Anterior cingulate cortex (tissue), 58 donors: ENCODE results near the gene HDAC9.

Source experiments
- DNase-seq, 58 donors: peaks; one replicate each; lab custom pipeline; 2025; lab: John Stamatoyannopoulos, UW

HDAC9 gene

DNA sequence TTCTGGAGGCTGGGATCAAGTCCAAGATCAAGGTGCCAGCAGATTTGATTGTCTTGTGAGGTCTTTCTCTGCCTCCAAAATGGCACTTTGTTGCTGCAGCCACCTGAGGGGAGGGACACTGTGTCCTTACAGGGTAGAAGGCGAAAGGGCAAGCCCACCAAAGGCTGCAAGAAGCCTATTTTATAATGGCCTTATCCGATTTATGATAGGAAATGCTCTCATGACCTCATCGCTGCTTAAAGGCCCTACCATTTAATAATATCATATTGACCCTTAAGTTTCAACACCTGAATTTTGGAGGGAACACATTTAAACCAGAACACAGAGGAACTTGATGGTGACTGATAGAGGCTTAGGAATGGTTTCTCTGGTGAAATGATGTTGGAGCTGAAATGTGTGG, 325.4 kb downstream of the HDAC9 start:
- DNase-seq = no peak

DNA sequence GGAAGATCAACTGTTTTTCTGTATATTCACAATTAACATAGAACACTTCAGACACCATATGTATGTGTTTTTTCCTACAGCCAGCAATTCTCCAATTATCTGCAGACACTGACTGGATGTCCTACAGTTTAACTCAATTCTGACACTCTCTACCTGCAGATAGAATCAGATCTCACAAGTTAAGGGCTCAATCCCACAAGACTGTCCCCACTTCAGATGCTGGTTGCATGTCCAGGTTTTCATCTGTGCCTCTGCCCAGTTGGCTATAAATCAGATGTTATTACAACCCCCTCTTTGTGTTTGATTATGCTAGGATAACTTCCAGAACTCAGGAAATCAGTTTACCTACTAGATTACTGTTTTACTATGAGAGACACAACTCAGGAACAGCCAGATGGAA, 326.0 kb downstream of the HDAC9 start:
- no peak for DNase-seq

DNA sequence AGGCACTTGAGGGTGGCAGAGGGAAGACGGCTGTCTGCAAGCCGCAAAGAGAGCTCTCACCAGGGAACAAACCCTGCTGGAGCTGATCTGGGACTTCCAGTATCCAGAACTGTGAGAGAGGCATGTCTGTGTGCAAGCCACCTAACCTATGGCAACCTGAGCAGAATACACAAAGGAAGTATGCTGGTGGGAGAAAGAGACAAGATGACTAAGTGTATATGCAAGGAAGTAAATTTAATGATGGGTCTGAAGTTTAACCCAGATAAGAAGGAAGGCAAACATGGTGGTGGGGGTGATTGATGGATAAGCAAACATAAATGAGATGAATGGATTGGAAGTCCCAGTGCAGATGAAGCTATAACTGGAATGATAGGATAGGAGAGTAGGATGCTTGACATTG, 328.6 kb downstream of the HDAC9 start:
- DNase-seq = no peak

DNA sequence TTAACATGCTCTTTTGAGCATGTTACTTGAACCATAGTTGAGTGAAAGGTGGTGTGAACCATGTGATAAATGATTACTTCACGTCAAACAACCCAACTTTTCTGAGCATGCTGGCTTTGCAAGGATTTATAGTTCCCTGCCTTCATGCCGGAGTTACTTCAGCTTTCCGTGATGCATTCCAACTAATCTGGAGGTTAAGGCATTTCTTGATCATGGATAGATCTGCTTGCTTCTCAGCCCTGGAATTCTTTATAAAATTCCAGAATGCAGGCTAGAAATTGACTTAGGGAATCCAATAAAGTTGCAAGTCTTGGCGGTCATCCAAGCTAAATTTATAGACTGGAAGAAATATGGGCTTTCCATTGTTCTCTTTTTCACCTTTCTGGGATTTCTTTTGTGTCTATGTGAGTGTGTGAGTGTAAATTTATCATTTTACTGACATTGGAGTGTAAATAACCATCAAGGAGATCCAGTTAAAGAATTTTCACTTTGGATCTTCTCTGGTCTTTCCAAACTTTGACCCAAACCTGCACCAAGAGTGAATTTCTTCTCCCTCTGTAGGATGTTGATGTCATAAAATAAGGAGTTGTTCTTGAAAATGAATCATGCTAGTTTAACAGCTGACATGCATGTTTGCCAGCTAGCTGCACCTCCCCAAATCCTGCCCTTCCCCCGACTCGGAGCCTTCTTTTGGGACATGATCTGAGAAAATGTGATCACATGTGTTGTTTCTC, 332.9 kb downstream of the HDAC9 start:
- no peak for DNase-seq

DNA sequence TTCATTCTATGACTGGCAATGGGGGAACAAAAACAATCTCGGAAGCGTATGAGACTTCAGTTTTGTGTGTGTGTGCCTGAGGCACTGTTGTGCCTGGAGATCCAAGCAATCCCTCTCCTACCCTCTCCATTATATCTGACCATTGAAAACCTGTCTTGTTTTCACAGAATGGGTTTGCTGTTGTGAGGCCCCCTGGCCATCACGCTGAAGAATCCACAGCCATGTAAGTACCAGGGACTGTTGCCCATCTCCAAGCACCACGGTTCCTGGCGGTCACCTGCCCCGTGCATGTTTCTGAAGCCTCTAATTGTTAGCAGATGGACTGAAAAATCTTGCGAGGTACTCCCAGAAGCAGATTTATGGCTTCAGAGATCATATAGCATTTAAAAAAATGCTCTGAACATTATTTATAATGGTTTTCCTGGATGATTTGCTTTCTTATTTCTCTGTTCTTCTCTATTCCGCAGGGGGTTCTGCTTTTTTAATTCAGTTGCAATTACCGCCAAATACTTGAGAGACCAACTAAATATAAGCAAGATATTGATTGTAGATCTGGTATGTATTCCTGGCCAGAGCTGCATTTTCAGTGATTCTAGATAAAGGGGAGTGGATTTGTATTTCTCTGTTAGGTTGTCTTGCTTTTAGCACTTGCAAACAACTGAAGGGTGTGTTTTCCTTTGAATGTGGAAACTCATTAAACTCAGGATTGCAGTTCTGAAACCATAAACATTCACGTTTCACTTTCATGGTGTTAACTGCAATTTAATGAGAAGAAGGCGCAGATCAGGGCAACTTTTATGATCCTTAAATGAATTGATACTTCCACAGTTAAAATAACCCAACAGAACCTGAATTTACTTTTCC, 333.7 kb downstream of the HDAC9 start:
- no peak for DNase-seq

DNA sequence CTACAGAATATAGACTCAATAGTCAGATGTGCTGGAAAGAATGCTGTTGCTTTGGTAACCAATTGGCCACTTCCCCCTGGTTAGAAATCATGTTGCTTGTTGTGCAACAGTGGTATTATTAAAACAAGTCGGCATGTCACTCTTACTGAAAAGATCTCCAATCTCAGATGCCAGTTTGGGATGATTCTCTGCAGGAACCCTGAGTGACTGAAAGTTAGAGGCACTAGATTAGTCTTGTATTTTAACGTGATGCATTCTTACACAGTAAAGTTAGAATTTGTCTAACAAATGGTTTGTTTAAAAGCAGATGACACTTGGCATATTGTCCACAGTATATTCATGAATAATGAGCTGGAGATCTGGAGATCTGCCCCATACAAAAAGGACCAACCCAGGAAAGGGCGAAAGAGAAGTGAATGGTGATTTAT, 334.3 kb downstream of the HDAC9 start:
- no peak for DNase-seq

DNA sequence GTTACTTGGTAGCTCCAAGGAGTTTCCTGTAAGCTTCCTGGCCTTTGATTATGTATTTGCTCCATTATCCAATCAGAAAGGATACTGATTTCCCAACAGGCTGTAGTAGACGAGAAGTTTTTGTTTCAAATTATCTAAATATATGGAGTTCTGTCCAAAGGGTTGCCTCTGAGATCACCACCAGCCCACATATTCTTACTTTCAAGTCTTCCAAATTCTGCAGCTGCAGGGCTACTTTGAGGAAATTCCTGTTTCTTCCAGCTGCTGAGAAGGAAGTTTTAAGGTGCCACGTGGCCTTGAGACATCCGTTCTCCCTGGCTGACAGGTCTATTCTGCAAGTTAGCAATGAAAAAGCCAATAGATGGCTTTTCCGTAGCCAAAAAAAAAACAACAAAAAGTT, 335.9 kb downstream of the HDAC9 start:
- DNase-seq = no peak

DNA sequence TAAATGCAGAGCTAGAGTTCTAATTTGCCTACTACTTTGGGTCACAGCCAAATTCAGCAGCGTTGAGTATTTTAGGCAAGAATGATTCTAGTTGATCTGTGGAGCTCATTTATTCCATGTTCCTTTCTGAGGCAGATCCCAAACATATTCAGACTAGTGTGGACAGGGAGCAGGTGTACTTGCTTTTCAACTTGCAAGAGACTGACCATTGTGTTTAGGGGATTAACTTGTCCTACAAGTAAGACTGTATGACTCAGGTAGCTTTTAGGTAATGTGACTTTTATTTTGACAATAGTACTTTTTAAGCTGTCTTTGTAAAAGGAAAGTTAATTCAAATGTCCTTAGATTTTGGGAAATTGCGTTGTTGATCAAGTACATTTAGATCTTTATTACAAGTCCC, 336.4 kb downstream of the HDAC9 start:
- DNase-seq = no peak

DNA sequence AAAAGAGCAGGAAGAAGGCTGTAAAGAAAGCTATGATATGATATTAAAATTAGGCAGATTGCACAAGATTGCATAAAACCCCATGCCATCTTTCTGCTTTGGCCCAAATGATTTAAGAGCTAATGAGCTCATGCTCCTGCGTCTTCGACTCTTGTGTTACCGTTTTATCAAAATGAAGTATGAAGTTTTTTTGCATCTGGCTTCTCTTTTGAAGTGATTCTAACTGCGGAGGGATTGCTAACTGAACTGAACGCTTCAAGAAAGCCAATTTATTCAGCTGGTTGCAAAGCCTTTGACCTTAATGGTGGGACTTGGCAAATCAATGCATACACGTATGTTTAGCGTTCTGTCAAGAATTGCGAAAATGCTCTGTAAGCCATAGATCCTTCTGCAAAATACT, 339.0 kb downstream of the HDAC9 start:
- no peak for DNase-seq

DNA sequence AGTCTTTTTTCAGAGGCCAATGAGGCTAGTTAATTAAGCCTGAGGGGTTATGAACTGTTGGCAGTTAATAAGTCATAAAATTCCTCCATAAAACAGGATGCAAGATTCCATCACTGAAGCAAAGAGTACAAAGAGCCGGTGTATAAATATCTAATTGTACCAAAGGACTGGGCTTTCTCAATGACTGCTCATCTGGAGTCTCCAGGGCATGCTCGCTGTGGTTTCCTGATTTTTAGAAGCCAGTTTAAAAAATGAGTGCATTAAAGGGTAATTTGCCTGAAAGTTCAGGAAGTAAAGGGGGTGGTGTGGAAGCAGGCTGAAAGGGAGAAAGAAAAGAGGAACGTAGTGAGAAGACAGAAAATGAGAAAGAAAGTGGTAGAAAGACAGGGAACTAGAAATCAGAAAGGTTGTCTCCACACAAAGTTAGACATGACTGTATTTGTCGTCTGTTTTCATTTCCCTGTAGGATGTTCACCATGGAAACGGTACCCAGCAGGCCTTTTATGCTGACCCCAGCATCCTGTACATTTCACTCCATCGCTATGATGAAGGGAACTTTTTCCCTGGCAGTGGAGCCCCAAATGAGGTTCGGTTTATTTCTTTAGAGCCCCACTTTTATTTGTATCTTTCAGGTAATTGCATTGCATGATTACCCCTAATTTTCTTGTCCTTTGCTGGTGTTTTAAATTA, 339.6 kb downstream of the HDAC9 start:
- DNase-seq = no peak

DNA sequence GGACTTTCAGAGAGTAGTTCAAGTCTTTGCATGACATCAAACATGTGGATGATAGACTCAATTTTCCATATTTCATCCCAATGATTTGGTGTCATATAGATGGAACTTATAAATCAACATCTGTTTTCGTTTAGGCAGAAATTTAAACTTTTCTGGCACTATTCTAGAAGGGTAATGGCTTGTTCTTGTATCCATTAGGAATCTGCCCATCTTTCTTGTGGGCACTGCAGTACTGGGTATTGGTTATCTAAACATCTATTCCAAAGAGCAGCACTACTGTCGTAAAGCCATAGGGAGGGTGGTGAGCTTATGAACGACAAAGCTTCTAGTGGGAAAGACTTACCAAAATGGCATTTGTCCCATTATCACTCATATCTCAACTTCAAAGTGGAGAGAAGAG, 348.4 kb downstream of the HDAC9 start:
- no peak for DNase-seq

DNA sequence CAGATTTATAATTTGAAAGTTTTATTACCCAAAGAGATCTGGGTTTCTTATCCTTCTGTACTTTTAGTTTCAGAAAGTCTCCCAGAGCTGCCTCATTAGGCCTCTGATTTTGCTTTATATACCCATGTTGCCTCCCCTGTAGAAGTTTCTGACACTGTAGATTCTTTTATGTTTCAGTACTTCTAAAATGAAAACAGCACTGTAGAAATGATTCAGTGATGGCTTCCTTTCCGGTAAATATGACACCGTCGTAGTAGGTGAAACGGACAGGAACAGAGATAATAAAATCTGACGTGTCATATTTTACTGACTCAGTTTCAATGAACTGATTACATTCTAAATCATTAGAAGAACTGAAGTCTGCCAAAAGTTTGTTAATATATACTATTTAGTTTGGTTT, 349.2 kb downstream of the HDAC9 start:
- no peak for DNase-seq

DNA sequence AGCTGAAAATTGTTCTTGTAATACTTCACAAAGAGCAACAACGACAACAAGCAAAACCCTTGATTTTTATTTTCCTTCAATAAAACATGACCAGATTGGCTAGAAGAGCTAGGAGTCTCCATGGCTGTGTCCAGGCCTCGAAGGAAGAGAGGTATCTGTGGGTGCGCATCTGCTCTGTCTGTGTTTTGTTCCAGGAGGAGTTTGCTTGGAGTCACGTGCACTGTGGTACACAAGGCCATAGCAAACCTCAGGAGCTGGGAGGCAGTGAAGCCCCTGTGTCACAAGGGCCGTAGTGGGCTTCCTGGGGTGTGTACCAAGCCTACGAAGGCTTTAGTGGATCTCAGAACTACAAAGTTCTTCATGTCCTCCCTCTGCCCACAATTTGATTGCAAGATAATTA, 350.2 kb downstream of the HDAC9 start:
- no peak for DNase-seq

DNA sequence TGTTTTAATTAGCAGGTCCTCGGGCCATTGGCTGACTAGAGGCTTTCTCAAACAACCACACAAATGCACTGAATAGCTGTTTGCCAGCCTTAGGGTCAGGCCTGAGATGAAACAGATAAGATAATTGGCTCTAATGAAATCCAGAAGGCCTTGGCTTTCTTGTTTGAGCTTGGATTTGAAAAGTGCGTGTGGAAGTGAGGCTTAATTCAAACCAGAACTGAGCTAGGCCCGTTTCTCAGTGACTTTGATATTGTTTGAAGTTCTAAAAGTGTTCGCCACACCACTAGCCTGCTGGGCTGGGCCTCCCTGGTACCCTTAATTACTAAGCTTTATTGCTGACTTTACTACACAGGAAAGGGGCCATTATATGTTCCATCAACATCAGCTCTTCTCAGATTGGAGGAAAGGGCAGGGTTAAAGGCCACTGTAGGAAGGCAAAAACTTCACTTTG, 351.2 kb downstream of the HDAC9 start:
- DNase-seq = no peak

DNA sequence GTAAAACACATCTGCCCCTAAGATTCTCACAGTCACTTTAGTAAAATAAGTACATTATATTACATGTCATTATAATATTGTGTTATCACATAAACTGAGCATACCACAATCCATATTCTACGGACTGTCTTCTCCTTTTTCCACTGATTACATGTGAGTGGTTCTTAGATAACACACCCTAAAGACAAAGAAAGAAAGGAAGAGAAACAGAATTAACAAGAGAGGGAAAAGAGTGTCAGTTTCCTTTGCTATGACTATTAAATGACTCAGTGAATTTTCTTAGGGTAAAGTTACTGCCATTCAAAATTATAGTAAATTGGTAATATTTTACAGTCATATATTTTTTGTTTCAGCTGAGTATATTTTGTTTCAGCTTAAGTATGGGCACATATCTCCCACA, 353.6 kb downstream of the HDAC9 start:
- DNase-seq = no peak

DNA sequence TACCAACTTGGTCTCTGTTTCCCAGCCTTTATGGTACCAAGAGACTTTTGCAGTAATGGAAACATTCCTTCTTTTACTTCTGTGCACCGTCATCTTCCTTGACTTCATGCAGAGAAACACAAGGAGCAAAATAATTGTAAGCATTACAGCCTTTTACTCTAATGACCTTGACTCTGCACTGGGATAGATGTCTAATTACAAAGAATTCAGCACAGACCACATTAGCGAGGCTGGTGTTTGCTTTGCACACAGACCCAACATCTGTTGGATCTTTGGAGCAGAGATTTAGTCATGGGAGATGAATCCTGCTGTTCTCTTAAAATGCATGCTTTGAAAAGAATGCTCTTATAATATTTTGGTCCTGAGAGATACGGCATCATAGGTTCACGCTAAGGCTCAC, 360.2 kb downstream of the HDAC9 start:
- no peak for DNase-seq

DNA sequence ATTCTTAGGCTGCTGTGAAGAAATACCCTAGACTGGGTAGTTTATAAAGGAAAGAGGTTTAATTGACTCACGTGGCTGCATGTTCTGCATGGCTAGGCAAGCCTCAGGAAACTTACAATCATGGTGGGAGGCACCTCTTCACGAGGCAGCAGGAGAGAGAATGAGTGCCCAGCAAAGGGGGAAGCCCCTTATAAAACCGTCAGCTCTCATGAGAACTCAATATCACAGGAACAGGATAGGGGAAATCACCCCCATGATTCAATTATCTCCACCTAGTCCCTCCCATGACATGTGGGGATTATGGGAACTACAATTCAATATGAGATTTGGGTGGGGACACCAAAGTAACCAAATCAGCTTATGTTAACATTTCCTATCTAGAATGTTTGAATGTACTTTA, 362.7 kb downstream of the HDAC9 start:
- DNase-seq = no peak

DNA sequence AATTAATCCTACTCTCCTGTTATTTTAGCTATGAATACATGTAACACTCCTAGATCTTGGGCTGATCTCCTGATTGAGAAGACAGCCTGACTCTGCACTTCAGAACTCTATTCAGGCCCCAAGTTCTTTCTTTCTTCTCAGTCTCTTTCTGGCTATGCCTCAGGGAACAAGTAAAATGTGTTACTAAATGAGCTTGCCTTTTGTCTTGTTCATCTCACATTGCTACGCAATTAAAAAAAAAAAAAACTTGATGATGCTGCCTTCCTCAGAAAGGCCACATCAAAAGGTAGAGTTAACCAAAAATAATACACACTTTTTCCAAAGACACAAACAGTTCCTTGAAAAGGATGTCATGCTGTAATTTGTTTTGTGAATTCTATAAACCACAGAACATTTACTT, 363.8 kb downstream of the HDAC9 start:
- DNase-seq = no peak

DNA sequence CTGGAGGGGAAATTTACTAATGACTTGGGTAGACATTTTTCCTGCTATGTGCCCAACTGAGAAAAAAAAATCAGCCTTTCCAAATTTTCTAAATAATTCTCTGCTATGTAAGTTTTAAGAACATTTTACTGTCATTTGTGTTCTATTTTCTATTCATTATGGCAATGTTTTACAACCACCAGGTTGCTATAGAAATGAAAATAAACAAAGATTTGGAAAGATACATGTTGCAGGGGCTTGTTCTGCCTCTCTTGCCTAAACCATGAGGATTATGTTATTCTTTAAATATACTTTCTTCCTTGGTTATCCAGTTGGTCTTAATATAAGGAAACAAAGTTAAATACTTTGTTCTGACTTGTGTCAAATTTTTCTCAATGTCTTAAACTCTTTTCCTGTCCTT, 364.7 kb downstream of the HDAC9 start:
- DNase-seq = no peak

DNA sequence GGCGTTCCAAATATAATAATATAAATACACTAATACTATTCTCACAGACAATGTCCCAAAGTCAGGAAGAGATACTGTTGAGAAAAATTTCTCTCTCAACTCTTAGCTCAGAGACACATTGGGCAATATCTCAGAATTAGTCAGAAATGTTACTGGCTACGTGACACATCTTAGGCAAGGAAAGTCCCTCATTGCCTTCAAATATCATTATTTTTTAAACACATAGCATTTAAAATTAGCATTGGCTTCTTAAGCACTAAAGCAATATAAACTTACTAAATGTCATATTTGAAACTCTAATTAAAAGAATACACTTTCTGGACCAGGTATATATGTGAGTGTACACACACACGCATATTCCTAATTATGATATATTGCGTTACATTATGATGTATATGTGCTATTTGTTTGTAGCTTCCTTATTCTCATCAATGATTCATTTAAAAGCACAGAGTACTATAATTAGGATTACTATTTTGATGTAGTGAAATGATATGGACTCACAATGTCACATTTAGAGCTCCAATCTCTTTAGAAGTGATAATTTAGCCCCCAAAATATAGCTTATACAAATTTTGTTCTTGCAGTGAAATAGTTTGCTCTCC, 366.1 kb downstream of the HDAC9 start:
- DNase-seq = no peak

DNA sequence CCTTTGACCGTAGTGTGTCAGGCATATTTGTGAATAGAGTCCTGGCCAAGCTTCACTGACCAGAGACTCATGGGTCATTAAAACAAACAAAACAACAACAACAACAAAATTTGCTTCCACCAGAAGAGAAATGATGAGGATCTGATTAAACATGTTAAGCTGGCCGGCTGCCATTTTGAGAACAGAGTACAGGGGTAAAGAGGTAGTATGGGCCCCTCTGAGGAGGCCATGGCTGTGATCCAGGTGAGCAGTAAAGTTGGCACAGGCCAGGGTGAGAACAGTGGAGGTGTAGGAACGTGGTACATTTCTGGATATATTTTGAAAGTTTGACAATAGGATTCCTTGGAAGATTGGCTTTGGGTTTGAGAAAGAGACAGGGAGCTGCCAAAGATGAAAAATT, 369.4 kb downstream of the HDAC9 start:
- DNase-seq = no peak
